HepG2 (cell line): ENCODE results near the gene RRP12. TPM values are rescaled to one million over a fixed set of nuclear protein-coding genes. Genes with fewer than 3 reads are reported as not detected.

Experiments
- CCAR2 ChIP-seq: fragments of 200-400 bp; formaldehyde crosslinking; optimal IDR thresholded peaks from 2 replicates; pipeline ENCODE3; 2018; ENCODE audit warnings: low read depth, mild to moderate bottlenecking, low read length, moderate library complexity
- FOSL1 ChIP-seq: sonication (generic); formaldehyde crosslinking; IDR thresholded peaks from 2 replicates; pipeline ENCODE4 v1.9.0; 2021; ENCODE audit warnings: missing genetic modification reagents, borderline replicate concordance
- HMGXB4 ChIP-seq, 2 experiments: sonication (generic) in 1 of 2; formaldehyde crosslinking in 1 of 2; IDR thresholded peaks; 2 replicates each; pipeline versions ENCODE4 v1.4.0 to v1.6.1; 2018 to 2020; ENCODE audit warnings: missing genetic modification reagents in 2 of 2, borderline replicate concordance in 1 of 2, low read depth in 1 of 2, mild to moderate bottlenecking in 1 of 2, missing biosample characterization in 1 of 2
- KLF13 ChIP-seq: sonication (generic); formaldehyde crosslinking; IDR thresholded peaks from 2 replicates; pipeline ENCODE4 v1.4.0; 2020; ENCODE audit warnings: mild to moderate bottlenecking, missing genetic modification reagents
- KLF15 ChIP-seq: sonication (generic); formaldehyde crosslinking; IDR thresholded peaks from 2 replicates; pipeline ENCODE4 v1.8.1; 2023; ENCODE audit warnings: borderline replicate concordance, mild to moderate bottlenecking, inconsistent platforms, missing genetic modification reagents, mixed read lengths
- KMT2A ChIP-seq: sonication (generic); formaldehyde crosslinking; IDR thresholded peaks from 2 replicates; pipeline ENCODE4 v1.4.0; 2020; ENCODE audit warnings: missing genetic modification reagents
- MXD4 ChIP-seq: IDR thresholded peaks from 2 replicates; pipeline ENCODE4 v1.6.1; 2016; ENCODE audit warnings: mild to moderate bottlenecking, missing biosample characterization, missing genetic modification reagents
- NBN ChIP-seq: fragments of 450-650 bp; conservative IDR thresholded peaks from 2 replicates; pipeline ENCODE4 v1.6.1; 2017
- PCBP1 ChIP-seq: fragments of 200-400 bp; formaldehyde crosslinking; IDR thresholded peaks from 2 replicates; pipeline ENCODE4 v1.6.1; 2017; ENCODE audit warnings: mild to moderate bottlenecking, low read depth, low read length, borderline replicate concordance
- SNRNP70 ChIP-seq: fragments of 200-400 bp; formaldehyde crosslinking; IDR thresholded peaks from 2 replicates; pipeline ENCODE4 v1.6.1; 2017; ENCODE audit warnings: mild to moderate bottlenecking, low read depth, low read length, moderate library complexity
- SP1 ChIP-seq, 2 experiments: fragments of 450-650 bp in 1 of 2; sonication (generic) in 1 of 2; formaldehyde crosslinking in 1 of 2; IDR thresholded peaks; 2 replicates each; pipeline versions ENCODE4 v1.4.0 to v1.6.1; 2016 to 2020; ENCODE audit warnings: missing genetic modification reagents in 1 of 2
- STAT6 ChIP-seq: sonication (generic); formaldehyde crosslinking; IDR thresholded peaks from 2 replicates; pipeline ENCODE4 v1.4.0; 2020; ENCODE audit warnings: missing genetic modification reagents, mild to moderate bottlenecking, borderline replicate concordance
- SYNCRIP ChIP-seq: fragments of 200-400 bp; formaldehyde crosslinking; IDR thresholded peaks from 2 replicates; pipeline ENCODE4 v1.6.1; 2018; ENCODE audit warnings: mild to moderate bottlenecking, low read depth, low read length; ENCODE audit not compliant: insufficient read depth
- ZHX1 ChIP-seq: sonication (generic); formaldehyde crosslinking; IDR thresholded peaks from 2 replicates; pipeline ENCODE4 v1.8.1; 2022; ENCODE audit warnings: low read depth, mild to moderate bottlenecking, missing genetic modification reagents
- ZNF138 ChIP-seq: sonication (generic); formaldehyde crosslinking; IDR thresholded peaks from 2 replicates; pipeline ENCODE4 v1.5.0; 2020; ENCODE audit warnings: mild to moderate bottlenecking, low read depth, missing genetic modification reagents
- ZNF552 ChIP-seq: sonication (generic); formaldehyde crosslinking; IDR thresholded peaks from 2 replicates; pipeline ENCODE4 v1.9.0; 2022; ENCODE audit warnings: missing genetic modification reagents, mild to moderate bottlenecking, borderline replicate concordance
- ZNF556 ChIP-seq: sonication (generic); formaldehyde crosslinking; IDR thresholded peaks from 2 replicates; pipeline ENCODE4 v1.4.0; 2020; ENCODE audit warnings: mild to moderate bottlenecking, missing genetic modification reagents, borderline replicate concordance
- ZNF672 ChIP-seq: sonication (generic); formaldehyde crosslinking; IDR thresholded peaks from 2 replicates; pipeline ENCODE4 v1.8.1; 2022; ENCODE audit warnings: missing genetic modification reagents
- ZNF703 ChIP-seq: sonication (generic); formaldehyde crosslinking; IDR thresholded peaks from 2 replicates; pipeline ENCODE4 v1.5.1; 2020; ENCODE audit warnings: missing genetic modification reagents, mild to moderate bottlenecking, moderate library complexity, borderline replicate concordance
- polyA plus RNA-seq, 8 experiments: library from polyadenylated mRNA; depleted of rRNA in 3 of 8; stranded (reverse) in 7 of 8; unstranded in 1 of 8; fragments of >200 nt; fragmentation: Illumina TruSeq in 4 of 8; extraction: Trizol in 4 of 8; gene quantifications; 2 replicates each; pipeline versions ENCODE4 v1.2.1 to v1.2.3, GENCODE V29; 2011 to 2016; ENCODE audit warnings: low read depth in 4 of 8, missing spikeins in 1 of 8, mixed read lengths in 1 of 8; ENCODE audit not compliant: insufficient read depth in 1 of 8
- total RNA-seq, 5 experiments: library from RNA; depleted of rRNA; stranded (reverse); fragments of >200 nt; fragmentation: Illumina TruSeq; extraction: Trizol; gene quantifications; 2 replicates each; pipeline ENCODE4 v1.2.3, GENCODE V29; 2016; ENCODE audit warnings: low read depth in 1 of 5
- TF ChIP-seq, protein P1 (sequence below): sonication (generic); formaldehyde crosslinking; IDR thresholded peaks from 2 replicates; pipeline ENCODE4 v1.4.0; 2020; ENCODE audit warnings: missing genetic modification reagents

The RRP12 gene
- total and polyA plus RNA-seq, 2 of the 13 experiments (the other 11 are each of a cell fraction or from before 2014, with no cell fraction given): 13.2 to 39.4 TPM

DNA sequence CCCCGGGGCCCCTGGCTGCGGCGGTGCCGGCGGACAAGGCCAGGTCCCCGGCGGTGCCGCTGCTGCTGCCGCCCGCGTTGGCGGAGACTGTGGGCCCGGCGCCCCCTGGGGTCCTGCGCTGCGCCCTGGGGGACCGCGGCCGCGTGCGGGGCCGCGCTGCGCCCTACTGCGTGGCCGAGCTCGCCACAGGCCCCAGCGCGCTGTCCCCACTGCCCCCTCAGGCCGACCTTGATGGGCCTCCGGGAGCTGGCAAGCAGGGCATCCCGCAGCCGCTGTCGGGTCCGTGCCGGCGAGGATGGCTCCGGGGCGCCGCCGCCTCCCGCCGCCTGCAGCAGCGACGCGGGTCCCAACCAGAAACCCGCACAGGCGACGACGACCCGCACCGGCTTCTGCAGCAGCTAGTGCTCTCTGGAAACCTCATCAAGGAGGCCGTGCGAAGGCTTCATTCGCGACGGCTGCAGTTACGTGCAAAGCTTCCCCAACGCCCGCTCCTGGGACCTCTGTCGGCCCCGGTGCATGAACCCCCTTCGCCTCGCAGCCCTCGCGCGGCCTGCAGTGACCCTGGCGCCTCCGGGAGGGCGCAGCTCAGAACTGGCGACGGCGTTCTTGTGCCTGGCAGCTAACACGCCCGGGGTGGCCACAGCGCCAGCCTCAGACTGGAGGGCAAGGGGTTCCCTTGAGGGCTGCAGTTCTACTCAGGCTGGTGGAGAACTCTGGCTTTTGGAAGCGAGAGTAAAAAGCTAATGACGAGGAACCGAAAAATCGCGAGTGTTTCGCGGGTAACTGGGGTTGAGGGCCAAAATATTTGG is 81.3 kb downstream of the RRP12 start (continued):
- TF ChIP-seq, protein P1, sequence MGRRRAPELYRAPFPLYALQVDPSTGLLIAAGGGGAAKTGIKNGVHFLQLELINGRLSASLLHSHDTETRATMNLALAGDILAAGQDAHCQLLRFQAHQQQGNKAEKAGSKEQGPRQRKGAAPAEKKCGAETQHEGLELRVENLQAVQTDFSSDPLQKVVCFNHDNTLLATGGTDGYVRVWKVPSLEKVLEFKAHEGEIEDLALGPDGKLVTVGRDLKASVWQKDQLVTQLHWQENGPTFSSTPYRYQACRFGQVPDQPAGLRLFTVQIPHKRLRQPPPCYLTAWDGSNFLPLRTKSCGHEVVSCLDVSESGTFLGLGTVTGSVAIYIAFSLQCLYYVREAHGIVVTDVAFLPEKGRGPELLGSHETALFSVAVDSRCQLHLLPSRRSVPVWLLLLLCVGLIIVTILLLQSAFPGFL: no peak
- no peak for TF ChIP-seq STAT6
- no peak for TF ChIP-seq ZNF552 (CRISPR knock-in tag)
- TF ChIP-seq ZNF138 (CRISPR knock-in tag): no peak
- no peak for TF ChIP-seq CCAR2
- TF ChIP-seq ZNF672 (CRISPR knock-in tag): no peak
- no peak for TF ChIP-seq SP1 (IDR thresholded peaks at IDR 0.05)
- no peak for TF ChIP-seq SP1 (CRISPR knock-in tag; IDR thresholded peaks at IDR 0.05)
- TF ChIP-seq SYNCRIP: no peak
- TF ChIP-seq KLF13: no peak
- no peak for TF ChIP-seq FOSL1 (CRISPR knock-in tag)
- no peak for TF ChIP-seq KLF15 (CRISPR knock-in tag)
- TF ChIP-seq SNRNP70: no peak
- TF ChIP-seq MXD4 (CRISPR knock-in tag): no peak
- peak; percentile 67 to 91 for TF ChIP-seq HMGXB4 (CRISPR knock-in tag; IDR thresholded peaks at IDR 0.05; ENCODE audit: borderline replicate concordance in 1 of 2, low read depth in 1 of 2)
- peak; percentile 75; the same call in 1 of the 2 replicates for TF ChIP-seq KMT2A (CRISPR knock-in tag)
- TF ChIP-seq ZNF556 (CRISPR knock-in tag): no peak
- TF ChIP-seq ZNF703 (CRISPR knock-in tag): no peak; the same call in 1 of the 2 replicates
- TF ChIP-seq NBN: no peak
- peak; percentile 17; the same call in 1 of the 2 replicates for TF ChIP-seq ZHX1 (CRISPR knock-in tag)
- no peak for TF ChIP-seq PCBP1
